Activated CD4-positive, alpha-beta T cell treated with anti-CD3 and anti-CD28 coated beads for 36 hours (primary cell): ENCODE results near the gene TNFRSF12A. TPM values are rescaled to one million over a fixed set of nuclear protein-coding genes. Genes with fewer than 3 reads are reported as not detected.

ENCODE experiments used
- ATAC-seq: fragments of 200-7000 bp; cut with Tn5 transposase; one replicate; pipeline ENCODE4 v1.10.0; 2021; ENCODE audit warnings: mild to moderate bottlenecking, moderate library complexity
- CTCF ChIA-PET: fragments of 350-600 bp; sonication (Branson Sonifier 250); formaldehyde crosslinking; loops from one replicate; lab custom pipeline; 2021; ENCODE audit warnings: antibody characterized with exemption; lab: Charles Lee
- POLR2A ChIA-PET: fragments of 350-600 bp; sonication (Branson Sonifier 250); formaldehyde crosslinking; loops from one replicate; lab custom pipeline; 2021; ENCODE audit warnings: antibody characterized with exemption, inconsistent platforms; lab: Charles Lee
- DNase-seq: peaks from one replicate; pipeline ENCODE4 v3.0.0-alpha.2; 2020
- H3K27ac Mint-ChIP-seq: one replicate; pipeline ENCODE4 v1.8.0; 2021; ENCODE audit warnings: mixed read lengths
- H3K27me3 Mint-ChIP-seq: one replicate; pipeline ENCODE4 v1.8.0; 2021; ENCODE audit warnings: mixed read lengths
- H3K36me3 Mint-ChIP-seq: one replicate; pipeline ENCODE4 v1.8.0; 2021; ENCODE audit warnings: low read depth, mixed read lengths
- H3K4me1 Mint-ChIP-seq: one replicate; pipeline ENCODE4 v1.8.0; 2021; ENCODE audit warnings: mixed read lengths
- H3K4me3 Mint-ChIP-seq: one replicate; pipeline ENCODE4 v1.8.0; 2021; ENCODE audit warnings: mild to moderate bottlenecking, moderate library complexity, mixed read lengths
- H3K9me3 Mint-ChIP-seq: one replicate; pipeline ENCODE4 v1.8.0; 2021; ENCODE audit warnings: low read depth, mixed read lengths
- intact Hi-C, 2 experiments: fragments of 100-400 bp; cut with DNase I in 1 of 2; cut with micrococcal nuclease in 1 of 2; formaldehyde crosslinking; loops; one replicate each; pipeline versions ENCODE4 v1.14.2 to v1.15.1; 2022 to 2024; cut with DNase I, micrococcal nuclease
- total RNA-seq, 2 experiments: library from RNA; stranded (reverse); gene quantifications; one replicate each; pipeline ENCODE4 v1.2.3, GENCODE V29; 2021

Gene TNFRSF12A
- total RNA-seq, 2 experiments from 2014 or later = 5.4 to 7.7 TPM

- CTCF ChIA-PET = interaction anchor here (0.6 to 3.8 kb wide), 5 partner anchors 10 to 173 kb away, joined by 3 to 39 read pairs (median 6); no protein-coding TSS in a partner anchor
- POLR2A ChIA-PET = interaction anchor here (0.6 to 1.3 kb wide), 4 partner anchors 14 to 55 kb away, joined by 3 to 7 read pairs (median 3); partner anchors contain the start of gene IL32
- no peaks in the 10 kb centered on the region for H3K9me3 Mint-ChIP-seq
- peak overlapping the region; percentile 97 for H3K27ac Mint-ChIP-seq
- peak; percentile 56 for ATAC-seq
- intact Hi-C loops = loop anchor here (2.0 to 5.0 kb wide), 11 partner anchors 17 to 1286 kb away; partner anchors contain the start of genes ADCY9 (in 1 of the 2), CEMP1 (in 1 of the 2), ELOB (in 1 of the 2) and FLYWCH2 (in 1 of the 2)
- peaks cover 50% of the 10 kb centered on the region for H3K4me1 Mint-ChIP-seq
- H3K36me3 Mint-ChIP-seq = peaks cover 8% of the 10 kb centered on the region
- peaks cover 7% of the 10 kb centered on the region for H3K27me3 Mint-ChIP-seq
- DNase-seq = peak; percentile 95
- H3K4me3 Mint-ChIP-seq = peak overlapping the region; percentile 74
Observed at GRCh38 chr16:3021449-3022207, 1.5 kb downstream of the TNFRSF12A start.

DNA sequence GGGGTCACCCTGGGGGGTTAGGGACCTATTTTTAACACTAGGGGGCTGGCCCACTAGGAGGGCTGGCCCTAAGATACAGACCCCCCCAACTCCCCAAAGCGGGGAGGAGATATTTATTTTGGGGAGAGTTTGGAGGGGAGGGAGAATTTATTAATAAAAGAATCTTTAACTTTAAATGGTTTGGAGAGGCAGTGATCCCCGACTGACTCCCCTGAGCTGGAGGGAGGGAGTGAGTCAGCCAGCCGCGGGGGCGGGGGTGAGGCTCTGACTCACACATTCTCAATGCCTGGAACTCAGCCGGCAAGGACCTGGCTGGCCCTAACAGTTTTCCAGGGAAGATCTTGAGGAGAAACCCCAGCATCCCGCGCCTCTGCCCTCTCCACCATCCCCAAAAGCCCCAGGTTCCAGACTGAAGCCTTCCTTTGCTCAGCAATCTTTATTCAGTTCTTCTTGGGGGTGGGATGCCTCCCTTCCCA is 2.1 kb downstream of the TNFRSF12A start:
- Mint-ChIP-seq H3K9me3 (no peaks in the 10 kb centered on the region), H3K36me3 (peaks cover 14% of the 10 kb centered on the region), H3K4me1 (peaks cover 50% of the 10 kb centered on the region), H3K4me3 (peak overlapping the region; percentile 74), H3K27ac (peak overlapping the region; percentile 97), H3K27me3 (peaks cover 5% of the 10 kb centered on the region)
- DNase-seq = peak; percentile 97
- intact Hi-C loops = loop anchor here (5.0 kb wide), 8 partner anchors 35 to 1285 kb away; partner anchors contain the start of genes ADCY9 (in 1 of the 2), CEMP1 (in 1 of the 2), ELOB (in 1 of the 2) and RNPS1 (in 1 of the 2)
- POLR2A ChIA-PET = interaction anchor here (0.5 to 1.3 kb wide), 7 partner anchors 14 to 192 kb away, joined by 3 to 7 read pairs (median 3); partner anchors contain the start of genes IL32 and ZSCAN10
- CTCF ChIA-PET = interaction anchor here (0.6 to 3.8 kb wide), 8 partner anchors 10 to 726 kb away, joined by 3 to 39 read pairs (median 5); no protein-coding TSS in a partner anchor
- ATAC-seq = peak; percentile 37

DNA sequence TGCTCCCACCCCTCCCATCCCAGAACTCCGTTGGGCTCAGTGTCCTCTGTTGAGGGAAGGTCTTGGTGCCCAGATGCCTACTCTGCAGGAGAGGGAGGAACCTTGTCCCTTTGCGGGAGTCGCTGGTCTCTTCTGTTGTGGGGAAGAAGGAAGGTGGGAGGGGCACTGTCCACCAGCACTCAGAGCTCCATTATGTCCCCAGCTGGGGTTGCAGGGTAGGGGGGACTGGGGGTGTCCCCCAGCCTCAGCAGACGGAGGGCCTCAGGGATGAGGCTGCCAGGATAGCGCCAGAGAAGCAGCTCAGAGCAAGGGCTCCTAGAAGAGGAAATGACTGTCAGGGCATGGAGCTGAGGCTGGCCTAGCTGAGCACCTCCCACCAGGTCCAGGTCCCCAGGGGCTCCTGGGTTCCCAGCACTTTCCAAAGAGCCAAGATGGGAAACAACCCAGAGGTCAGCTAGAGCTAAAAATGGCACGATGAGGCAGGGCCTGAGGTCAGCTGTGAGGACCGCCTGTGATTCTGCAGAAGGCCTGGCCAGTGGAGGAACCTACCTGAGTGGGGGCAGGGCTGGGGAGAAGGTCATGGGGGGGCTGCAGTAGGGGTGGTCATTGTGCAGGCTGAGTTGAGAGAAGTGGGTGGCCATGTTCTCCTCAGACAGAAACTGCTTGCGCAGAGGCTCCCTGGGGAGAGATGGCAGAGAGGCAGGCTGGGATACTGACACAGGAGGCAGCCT is 2.7 kb downstream of the TNFRSF12A start:
- H3K4me1 Mint-ChIP-seq = peaks cover 53% of the 10 kb centered on the region
- peaks cover 5% of the 10 kb centered on the region for H3K27me3 Mint-ChIP-seq
- H3K27ac Mint-ChIP-seq = peak overlapping the region; percentile 97
- intact Hi-C loops = loop anchor here (5.0 kb wide), 8 partner anchors 34 to 1284 kb away; partner anchors contain the start of genes ADCY9 (in 1 of the 2), CEMP1 (in 1 of the 2), ELOB (in 1 of the 2) and RNPS1 (in 1 of the 2)
- DNase-seq = peak; percentile 43
- no peak for ATAC-seq
- H3K36me3 Mint-ChIP-seq = peaks cover 14% of the 10 kb centered on the region
- CTCF ChIA-PET = interaction anchor here (0.6 to 3.8 kb wide), 8 partner anchors 9 to 727 kb away, joined by 3 to 39 read pairs (median 6); no protein-coding TSS in a partner anchor
- no peaks in the 10 kb centered on the region for H3K9me3 Mint-ChIP-seq
- POLR2A ChIA-PET = interaction anchor here (0.5 to 1.2 kb wide), 5 partner anchors 41 to 191 kb away, joined by 3 to 4 read pairs (median 3); partner anchors contain the start of gene ZSCAN10
- H3K4me3 Mint-ChIP-seq = peak overlapping the region; percentile 74

DNA sequence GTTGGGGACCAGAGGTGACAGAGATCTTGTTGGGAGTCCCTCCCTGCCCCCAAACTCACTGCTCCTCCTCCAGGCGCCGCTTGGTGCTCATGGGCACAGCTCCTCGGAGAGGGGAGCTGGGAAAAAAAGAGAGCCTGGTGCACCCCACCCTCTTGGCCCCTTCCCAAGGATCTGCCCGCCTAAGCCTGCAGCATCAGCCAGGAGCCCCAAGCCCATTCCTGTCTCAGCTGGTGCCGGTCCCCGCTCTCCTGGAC is 3.2 kb downstream of the TNFRSF12A start:
- Mint-ChIP-seq H3K36me3 (peaks cover 14% of the 10 kb centered on the region), H3K4me1 (peaks cover 51% of the 10 kb centered on the region), H3K27ac (peak overlapping the region; percentile 97), H3K27me3 (peaks cover 4% of the 10 kb centered on the region), H3K9me3 (no peaks in the 10 kb centered on the region), H3K4me3 (peak overlapping the region; percentile 74)
- CTCF ChIA-PET = interaction anchor here (1.0 to 3.8 kb wide), 5 partner anchors 9 to 40 kb away, joined by 3 to 39 read pairs (median 6); no protein-coding TSS in a partner anchor
- DNase-seq = peak; percentile 66
- no peak for ATAC-seq
- POLR2A ChIA-PET = interaction anchor here (0.7 to 1.2 kb wide), 3 partner anchors 47 to 75 kb away, joined by 3 read pairs; partner anchors contain the start of gene ZSCAN10
- intact Hi-C loops = loop anchor here (5.0 kb wide), 8 partner anchors 34 to 1284 kb away; partner anchors contain the start of genes ADCY9 (in 1 of the 2), CEMP1 (in 1 of the 2), ELOB (in 1 of the 2) and RNPS1 (in 1 of the 2)

- CTCF ChIA-PET = interaction anchor here (0.6 to 3.8 kb wide), 5 partner anchors 8 to 21 kb away, joined by 3 to 39 read pairs (median 6); no protein-coding TSS in a partner anchor
- Mint-ChIP-seq H3K4me3 (peak within 1 kb of the TSS; percentile 74), H3K4me1 (peaks cover 50% of the 10 kb centered on the region), H3K36me3 (peaks cover 14% of the 10 kb centered on the region), H3K27me3 (peaks cover 4% of the 10 kb centered on the region), H3K27ac (peak within 1 kb of the TSS; percentile 97), H3K9me3 (no peaks in the 10 kb centered on the region)
- intact Hi-C loops = loop anchor here (1.0 to 5.0 kb wide), 18 partner anchors 21 to 1283 kb away; partner anchors contain the start of genes ADCY9 (in 1 of the 2), CEMP1 (in 1 of the 2), ELOB (in 1 of the 2) and NTHL1 (in 1 of the 2)
- DNase-seq (peak; percentile 99), ATAC-seq (peak; percentile 74)
- POLR2A ChIA-PET = interaction anchor here (0.6 to 1.5 kb wide), 5 partner anchors 46 to 259 kb away, joined by 3 to 10 read pairs (median 3); partner anchors contain the start of gene ZNF213
Observed at GRCh38 chr16:3023669-3024478, 3.7 kb downstream of the TNFRSF12A start, which contains the start of the genes HCFC1R1 and THOC6. TSS of gene HCFC1R1 (minus strand) at chr16:3023942. CDS start at chr16:3023941, 1 bp downstream. TSS of gene THOC6 (plus strand) at chr16:3024035. CDS start at chr16:3024327, 292 bp downstream.

DNA sequence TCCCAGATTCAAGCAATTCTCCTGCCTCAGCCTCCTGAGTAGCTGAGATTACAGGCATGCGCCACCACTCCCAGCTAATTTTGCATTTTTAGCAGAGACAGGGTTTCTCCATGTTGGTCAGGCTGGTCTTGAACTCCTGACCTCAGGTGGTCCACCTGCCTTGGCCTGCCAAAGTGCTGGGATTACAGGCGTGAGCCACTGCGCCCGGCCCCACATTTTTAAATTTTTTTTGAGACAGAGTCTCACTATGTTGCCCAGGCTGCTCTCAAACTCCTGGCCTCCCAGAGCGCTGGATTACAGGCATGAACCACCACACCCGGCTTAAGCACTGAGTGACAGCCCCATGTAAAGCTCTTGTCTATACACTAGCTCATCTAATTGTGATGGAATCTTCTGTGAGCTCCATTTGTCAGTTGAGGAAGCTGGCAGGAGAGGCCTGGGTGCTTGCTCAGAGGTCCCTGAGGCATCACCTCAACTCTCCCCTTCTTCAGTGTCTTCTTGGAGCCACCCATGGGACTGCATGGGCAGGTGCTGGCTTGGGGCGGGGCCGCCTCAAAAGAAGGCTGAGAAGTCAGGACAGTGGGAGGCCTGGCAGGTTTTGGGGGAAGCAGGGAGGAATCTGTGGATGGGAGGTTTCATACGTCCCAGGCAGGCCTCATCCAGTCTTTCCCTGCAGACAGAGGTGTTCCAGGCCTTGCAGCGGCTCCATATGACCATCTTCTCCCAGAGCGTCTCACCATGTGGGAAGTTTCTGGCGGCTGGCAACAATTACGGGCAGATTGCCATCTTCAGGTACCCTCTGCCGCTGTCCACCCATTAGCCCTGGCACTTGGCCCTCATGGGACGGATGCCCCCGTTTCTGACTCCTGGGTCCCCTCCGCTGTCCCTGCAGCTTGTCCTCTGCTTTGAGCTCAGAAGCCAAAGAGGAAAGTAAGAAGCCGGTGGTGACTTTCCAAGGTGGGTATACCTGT is 5.1 kb downstream of the TNFRSF12A start:
- Mint-ChIP-seq H3K9me3 (no peaks in the 10 kb centered on the region), H3K27ac (no peak overlapping the region), H3K27me3 (peaks cover 13% of the 10 kb centered on the region), H3K4me1 (peaks cover 56% of the 10 kb centered on the region), H3K36me3 (peaks cover 14% of the 10 kb centered on the region), H3K4me3 (peak overlapping the region; percentile 74)
- POLR2A ChIA-PET = interaction anchor here (1.5 kb wide), 1 partner anchor 110 kb away, joined by 3 read pairs; the partner anchor contains the start of gene ZNF213
- CTCF ChIA-PET = interaction anchor here (0.7 to 5.7 kb wide), 7 partner anchors 10 to 104 kb away, joined by 3 to 30 read pairs (median 5); no protein-coding TSS in a partner anchor
- intact Hi-C loops = loop anchor here in 1 of 2 experiments (2.0 kb wide), 2 partner anchors 109 to 979 kb away; partner anchors contain the start of genes NTHL1, TSC2 and ZNF213
- no peak for ATAC-seq
- no peak for DNase-seq

GRCh38 chr16:3026003-3026378 is 5.8 kb downstream of the TNFRSF12A start:
- no peak overlapping the region for H3K4me3 Mint-ChIP-seq
- H3K4me1 Mint-ChIP-seq = peaks cover 52% of the 10 kb centered on the region
- no peaks in the 10 kb centered on the region for H3K9me3 Mint-ChIP-seq
- intact Hi-C loops = no loop called here
- ChIA-PET POLR2A (no interaction called here), CTCF (interaction anchor here (1.1 to 5.7 kb wide), 6 partner anchors 13 to 106 kb away, joined by 3 to 30 read pairs (median 5); no protein-coding TSS in a partner anchor)
- ATAC-seq (no peak), DNase-seq (no peak)
- H3K27ac Mint-ChIP-seq = no peak overlapping the region
- H3K36me3 Mint-ChIP-seq = peaks cover 14% of the 10 kb centered on the region
- H3K27me3 Mint-ChIP-seq = peaks cover 15% of the 10 kb centered on the region

GRCh38 chr16:3026609-3027488 is 6.7 kb downstream of the TNFRSF12A start:
- Mint-ChIP-seq H3K36me3 (peaks cover 14% of the 10 kb centered on the region), H3K27me3 (peaks cover 17% of the 10 kb centered on the region), H3K4me1 (peaks cover 45% of the 10 kb centered on the region), H3K4me3 (no peak overlapping the region), H3K27ac (no peak overlapping the region), H3K9me3 (no peaks in the 10 kb centered on the region)
- intact Hi-C loops = no loop called here
- POLR2A ChIA-PET = no interaction called here
- ATAC-seq (no peak), DNase-seq (no peak)
- CTCF ChIA-PET = interaction anchor here (0.6 to 9.6 kb wide), 15 partner anchors 15 to 156 kb away, joined by 3 to 130 read pairs (median 6); partner anchors contain the start of gene IL32
